ENCODE results near the gene MED7.

The MED7 gene

DNA sequence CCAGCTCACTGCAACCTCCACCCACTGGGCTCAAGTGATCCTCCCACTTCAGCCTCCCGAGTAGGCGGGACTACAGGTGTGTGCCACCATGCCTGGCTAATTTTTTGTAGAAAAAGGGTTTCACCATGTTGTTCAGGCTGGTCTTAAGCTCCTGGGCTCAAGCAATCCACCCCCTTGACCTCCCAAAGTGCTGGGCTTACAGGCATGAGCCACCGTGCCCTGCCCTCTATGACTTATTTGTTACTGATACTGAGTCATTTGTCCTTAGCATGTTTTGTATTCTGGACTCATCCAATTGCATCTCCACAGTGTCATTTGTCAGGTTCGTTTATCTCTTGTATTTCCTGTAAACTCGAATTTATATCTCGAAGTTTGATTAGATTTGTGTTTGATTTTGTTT lies 35.3 kb upstream of the MED7 start:
- TF ChIP-seq, protein P1, sequence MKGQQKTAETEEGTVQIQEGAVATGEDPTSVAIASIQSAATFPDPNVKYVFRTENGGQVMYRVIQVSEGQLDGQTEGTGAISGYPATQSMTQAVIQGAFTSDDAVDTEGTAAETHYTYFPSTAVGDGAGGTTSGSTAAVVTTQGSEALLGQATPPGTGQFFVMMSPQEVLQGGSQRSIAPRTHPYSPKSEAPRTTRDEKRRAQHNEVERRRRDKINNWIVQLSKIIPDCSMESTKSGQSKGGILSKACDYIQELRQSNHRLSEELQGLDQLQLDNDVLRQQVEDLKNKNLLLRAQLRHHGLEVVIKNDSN (IDR thresholded peaks at IDR 0.05), result no peak
- no peak for TF ChIP-seq TCF12 (IDR thresholded peaks at IDR 0.05; ENCODE audit: low read depth)
- TF ChIP-seq CEBPB (IDR thresholded peaks at IDR 0.05), result no peak
- TF ChIP-seq TEAD4 (IDR thresholded peaks at IDR 0.05), result no peak
- TF ChIP-seq EGR1 (IDR thresholded peaks at IDR 0.05), result no peak
- no peak for TF ChIP-seq CREB1 (IDR thresholded peaks at IDR 0.05; ENCODE audit: low read depth)
- TF ChIP-seq TAF1 (IDR thresholded peaks at IDR 0.05; ENCODE audit: low read depth), result no peak
- TF ChIP-seq FOXM1 (IDR thresholded peaks at IDR 0.05; ENCODE audit: borderline replicate concordance, low read depth), result no peak
- TF ChIP-seq, protein P2, sequence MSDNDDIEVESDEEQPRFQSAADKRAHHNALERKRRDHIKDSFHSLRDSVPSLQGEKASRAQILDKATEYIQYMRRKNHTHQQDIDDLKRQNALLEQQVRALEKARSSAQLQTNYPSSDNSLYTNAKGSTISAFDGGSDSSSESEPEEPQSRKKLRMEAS (IDR thresholded peaks at IDR 0.05), result no peak
- TF ChIP-seq, protein P3, sequence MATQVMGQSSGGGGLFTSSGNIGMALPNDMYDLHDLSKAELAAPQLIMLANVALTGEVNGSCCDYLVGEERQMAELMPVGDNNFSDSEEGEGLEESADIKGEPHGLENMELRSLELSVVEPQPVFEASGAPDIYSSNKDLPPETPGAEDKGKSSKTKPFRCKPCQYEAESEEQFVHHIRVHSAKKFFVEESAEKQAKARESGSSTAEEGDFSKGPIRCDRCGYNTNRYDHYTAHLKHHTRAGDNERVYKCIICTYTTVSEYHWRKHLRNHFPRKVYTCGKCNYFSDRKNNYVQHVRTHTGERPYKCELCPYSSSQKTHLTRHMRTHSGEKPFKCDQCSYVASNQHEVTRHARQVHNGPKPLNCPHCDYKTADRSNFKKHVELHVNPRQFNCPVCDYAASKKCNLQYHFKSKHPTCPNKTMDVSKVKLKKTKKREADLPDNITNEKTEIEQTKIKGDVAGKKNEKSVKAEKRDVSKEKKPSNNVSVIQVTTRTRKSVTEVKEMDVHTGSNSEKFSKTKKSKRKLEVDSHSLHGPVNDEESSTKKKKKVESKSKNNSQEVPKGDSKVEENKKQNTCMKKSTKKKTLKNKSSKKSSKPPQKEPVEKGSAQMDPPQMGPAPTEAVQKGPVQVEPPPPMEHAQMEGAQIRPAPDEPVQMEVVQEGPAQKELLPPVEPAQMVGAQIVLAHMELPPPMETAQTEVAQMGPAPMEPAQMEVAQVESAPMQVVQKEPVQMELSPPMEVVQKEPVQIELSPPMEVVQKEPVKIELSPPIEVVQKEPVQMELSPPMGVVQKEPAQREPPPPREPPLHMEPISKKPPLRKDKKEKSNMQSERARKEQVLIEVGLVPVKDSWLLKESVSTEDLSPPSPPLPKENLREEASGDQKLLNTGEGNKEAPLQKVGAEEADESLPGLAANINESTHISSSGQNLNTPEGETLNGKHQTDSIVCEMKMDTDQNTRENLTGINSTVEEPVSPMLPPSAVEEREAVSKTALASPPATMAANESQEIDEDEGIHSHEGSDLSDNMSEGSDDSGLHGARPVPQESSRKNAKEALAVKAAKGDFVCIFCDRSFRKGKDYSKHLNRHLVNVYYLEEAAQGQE (IDR thresholded peaks at IDR 0.05; ENCODE audit: low read depth), result no peak
- TF ChIP-seq RAD21 (IDR thresholded peaks at IDR 0.05; ENCODE audit: low read depth), result no peak
- TF ChIP-seq NFIC (IDR thresholded peaks at IDR 0.05), result no peak
- no peak for TF ChIP-seq ZBTB7A (IDR thresholded peaks at IDR 0.05; ENCODE audit: low read depth)

DNA sequence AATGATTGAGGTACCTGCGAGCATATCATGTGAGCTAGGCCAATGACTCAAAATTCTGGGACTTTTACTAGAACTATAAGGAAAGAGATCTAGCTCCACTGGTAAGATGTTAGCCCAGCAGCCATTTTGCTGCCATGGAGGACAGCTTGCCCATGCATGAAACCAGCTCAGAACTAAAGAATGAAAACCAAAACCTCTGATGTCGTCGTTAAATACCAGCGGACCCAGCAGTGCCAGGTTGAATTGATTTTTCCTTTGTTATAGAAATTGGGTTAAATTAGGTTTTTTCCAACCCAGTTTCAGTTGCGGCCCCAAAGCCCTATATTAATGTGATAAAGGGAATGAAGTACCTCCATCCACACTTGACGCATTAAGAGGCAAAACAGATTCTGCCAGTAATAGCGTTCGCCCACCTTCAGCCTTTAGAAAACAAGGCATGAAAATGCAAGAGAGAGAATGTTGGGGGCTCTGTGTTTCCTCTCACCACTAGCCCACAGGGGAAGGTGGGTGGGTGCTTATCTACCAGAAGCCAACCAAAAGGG lies 32.5 kb upstream of the MED7 start:
- TF ChIP-seq NFIC (IDR thresholded peaks at IDR 0.05) (no peak), EGR1 (IDR thresholded peaks at IDR 0.05) (no peak), ZBTB7A (IDR thresholded peaks at IDR 0.05; ENCODE audit: low read depth) (no peak), RAD21 (IDR thresholded peaks at IDR 0.05; ENCODE audit: low read depth) (no peak), EP300 (IDR thresholded peaks at IDR 0.05; ENCODE audit: borderline replicate concordance) (no peak), TCF12 (IDR thresholded peaks at IDR 0.05; ENCODE audit: low read depth) (no peak), TEAD4 (IDR thresholded peaks at IDR 0.05) (no peak), CEBPB (IDR thresholded peaks at IDR 0.05) (no peak), TAF1 (IDR thresholded peaks at IDR 0.05; ENCODE audit: low read depth) (no peak), FOXM1 (IDR thresholded peaks at IDR 0.05; ENCODE audit: borderline replicate concordance, low read depth) (no peak), YY1 (IDR thresholded peaks at IDR 0.05; ENCODE audit: low read depth) (no peak), CREB1 (IDR thresholded peaks at IDR 0.05; ENCODE audit: low read depth) (no peak)
- TF ChIP-seq, protein P2 (IDR thresholded peaks at IDR 0.05), result no peak
- TF ChIP-seq, protein P3 (IDR thresholded peaks at IDR 0.05; ENCODE audit: low read depth), result no peak
- TF ChIP-seq, protein P1 (IDR thresholded peaks at IDR 0.05), result no peak

DNA sequence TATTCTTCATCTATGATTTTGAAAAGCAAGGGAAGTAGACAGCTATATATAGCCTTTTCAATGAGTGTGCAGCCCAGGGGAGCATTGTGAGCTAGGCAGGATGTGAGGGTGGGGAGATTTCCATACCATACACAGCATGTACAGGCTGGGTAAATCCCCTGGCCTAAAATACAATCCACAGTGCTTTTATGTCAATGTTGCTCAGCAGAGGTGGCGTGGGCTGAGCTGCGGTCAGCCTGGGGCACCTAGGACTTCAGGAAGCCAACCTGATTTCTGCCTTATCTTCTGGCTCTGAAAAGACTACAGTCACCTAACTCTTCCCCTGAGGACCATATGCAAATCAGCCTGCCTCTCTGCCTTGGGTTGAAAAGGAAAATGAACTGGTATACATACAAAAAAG lies 29.7 kb upstream of the MED7 start:
- TF ChIP-seq TCF12 (IDR thresholded peaks at IDR 0.05; ENCODE audit: low read depth) (no peak), FOXM1 (IDR thresholded peaks at IDR 0.05; ENCODE audit: borderline replicate concordance, low read depth) (no peak), ZBTB7A (IDR thresholded peaks at IDR 0.05; ENCODE audit: low read depth) (no peak)
- TF ChIP-seq, protein P3 (IDR thresholded peaks at IDR 0.05; ENCODE audit: low read depth), result no peak
- TF ChIP-seq, protein P1 (IDR thresholded peaks at IDR 0.05), result no peak
- TF ChIP-seq, protein P2 (IDR thresholded peaks at IDR 0.05), result no peak

DNA sequence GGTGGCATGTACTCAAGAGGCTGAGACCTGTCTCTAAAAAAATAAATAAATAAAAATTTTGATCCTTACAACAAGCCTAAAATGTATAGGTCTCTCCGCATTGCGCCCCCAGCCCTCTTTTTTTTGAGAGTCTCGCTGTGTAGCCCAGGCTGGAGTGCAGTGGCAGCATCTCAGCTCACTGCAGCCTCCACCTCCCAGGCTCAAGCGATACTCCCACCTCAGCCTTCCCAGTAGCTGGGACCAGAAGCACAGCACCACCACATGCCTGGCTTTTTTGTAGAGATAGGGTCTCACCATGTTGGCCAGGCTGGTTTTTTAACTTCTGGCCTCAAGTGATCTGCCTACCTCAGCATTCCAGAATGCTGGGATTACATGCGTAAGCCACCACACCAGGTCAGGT lies 25.6 kb upstream of the MED7 start:
- TF ChIP-seq TCF12 (IDR thresholded peaks at IDR 0.05; ENCODE audit: low read depth), result no peak
- no peak for TF ChIP-seq CEBPB (IDR thresholded peaks at IDR 0.05)
- TF ChIP-seq EGR1 (IDR thresholded peaks at IDR 0.05), result no peak
- no peak for TF ChIP-seq RAD21 (IDR thresholded peaks at IDR 0.05; ENCODE audit: low read depth)
- TF ChIP-seq TAF1 (IDR thresholded peaks at IDR 0.05; ENCODE audit: low read depth), result no peak
- TF ChIP-seq NFIC (IDR thresholded peaks at IDR 0.05), result no peak
- TF ChIP-seq YY1 (IDR thresholded peaks at IDR 0.05; ENCODE audit: low read depth), result no peak
- no peak for TF ChIP-seq TEAD4 (IDR thresholded peaks at IDR 0.05)
- TF ChIP-seq, protein P2 (IDR thresholded peaks at IDR 0.05), result no peak
- TF ChIP-seq EP300 (IDR thresholded peaks at IDR 0.05; ENCODE audit: borderline replicate concordance), result no peak
- TF ChIP-seq FOXM1 (IDR thresholded peaks at IDR 0.05; ENCODE audit: borderline replicate concordance, low read depth), result no peak
- TF ChIP-seq, protein P3 (IDR thresholded peaks at IDR 0.05; ENCODE audit: low read depth), result no peak
- no peak for TF ChIP-seq CREB1 (IDR thresholded peaks at IDR 0.05; ENCODE audit: low read depth)
- TF ChIP-seq ZBTB7A (IDR thresholded peaks at IDR 0.05; ENCODE audit: low read depth), result no peak
- TF ChIP-seq, protein P1 (IDR thresholded peaks at IDR 0.05), result no peak
